ELR (cell line): ENCODE measurements around the gene ABLIM3.

Experiments used
- DNase-seq: peaks from one replicate; pipeline ENCODE4 v3.0.0-alpha.2; 2015; ENCODE audit warnings: low read depth

Gene ABLIM3

GRCh38 chr5:149219584-149219983, 78.3 kb downstream of the ABLIM3 start:
- no peak for DNase-seq

DNA sequence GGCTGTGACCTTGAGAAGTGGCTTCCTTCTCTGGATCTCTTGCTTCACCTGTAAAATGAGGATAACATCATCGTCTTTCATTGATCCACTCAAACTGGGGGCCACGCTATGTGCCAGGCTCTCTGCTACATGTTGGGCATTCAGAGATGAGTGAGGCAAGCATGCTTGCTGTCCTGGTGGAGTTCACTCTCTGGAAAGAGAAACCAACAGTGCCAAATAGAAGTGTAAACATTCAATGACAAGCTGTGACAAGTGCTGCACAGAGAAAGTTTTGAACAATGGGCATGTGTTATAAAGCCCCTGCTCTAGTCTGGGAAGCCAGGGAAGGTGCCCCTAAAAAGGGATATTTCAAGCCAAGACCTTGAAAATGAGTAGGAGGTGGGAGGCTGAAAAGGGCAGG, 79.5 kb downstream of the ABLIM3 start:
- DNase-seq: no peak

- peak; percentile 40 for DNase-seq
These were observed 80.0 kb downstream of the ABLIM3 start for GRCh38 chr5:149221326-149221725.

DNA sequence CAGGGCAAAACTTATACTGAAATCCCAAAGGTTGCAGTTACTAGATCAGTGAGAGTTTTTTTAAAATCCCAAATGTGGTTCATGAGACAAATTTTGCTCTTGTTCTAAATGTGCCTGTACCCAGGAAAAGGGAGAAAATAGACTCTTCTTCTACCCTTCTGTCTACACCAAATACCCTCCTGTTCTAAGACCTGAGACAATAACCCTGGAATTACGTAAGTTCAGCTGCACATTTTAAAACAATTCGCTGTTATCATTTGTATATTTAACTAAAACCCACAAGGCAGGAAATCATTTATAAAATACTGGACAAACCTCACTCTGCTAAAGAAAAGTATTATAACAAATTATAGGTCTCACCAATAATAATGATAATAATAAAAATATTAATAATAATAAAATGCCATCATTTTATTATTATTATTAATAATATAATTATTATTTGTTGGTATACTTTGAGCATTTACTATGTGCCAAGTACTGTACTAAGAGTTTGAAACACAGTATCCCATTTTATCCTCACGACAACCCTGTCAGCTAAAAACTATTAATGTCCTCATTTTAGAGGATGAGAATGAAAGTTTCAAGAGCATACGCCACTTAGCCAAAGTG, 80.5 kb downstream of the ABLIM3 start:
- peak; percentile 42 for DNase-seq

- DNase-seq: no peak
These were observed 82.0 kb downstream of the ABLIM3 start for GRCh38 chr5:149223081-149223848.

DNA sequence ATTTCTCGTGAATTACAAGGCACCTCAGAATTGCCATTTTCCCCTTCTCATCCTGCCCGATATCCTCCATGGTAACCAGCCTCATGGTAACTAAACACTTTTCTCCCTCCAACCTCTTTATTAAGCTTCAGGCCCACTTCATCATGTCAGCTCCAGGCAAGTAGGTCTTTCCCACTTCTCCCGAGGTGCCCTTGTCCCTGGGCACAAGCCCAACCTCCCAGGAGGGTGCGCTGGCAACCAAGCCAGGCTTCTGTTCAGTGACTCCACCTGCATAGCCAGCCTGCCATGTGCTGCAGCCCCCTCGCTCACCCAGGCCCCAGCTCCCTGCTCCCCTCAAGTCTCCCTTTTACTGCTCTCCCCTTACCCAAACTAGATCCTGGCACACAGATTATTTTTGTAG, 83.0 kb downstream of the ABLIM3 start:
- no peak for DNase-seq

GRCh38 chr5:149227168-149227826, 86.0 kb downstream of the ABLIM3 start:
- peak; percentile 86 for DNase-seq

DNA sequence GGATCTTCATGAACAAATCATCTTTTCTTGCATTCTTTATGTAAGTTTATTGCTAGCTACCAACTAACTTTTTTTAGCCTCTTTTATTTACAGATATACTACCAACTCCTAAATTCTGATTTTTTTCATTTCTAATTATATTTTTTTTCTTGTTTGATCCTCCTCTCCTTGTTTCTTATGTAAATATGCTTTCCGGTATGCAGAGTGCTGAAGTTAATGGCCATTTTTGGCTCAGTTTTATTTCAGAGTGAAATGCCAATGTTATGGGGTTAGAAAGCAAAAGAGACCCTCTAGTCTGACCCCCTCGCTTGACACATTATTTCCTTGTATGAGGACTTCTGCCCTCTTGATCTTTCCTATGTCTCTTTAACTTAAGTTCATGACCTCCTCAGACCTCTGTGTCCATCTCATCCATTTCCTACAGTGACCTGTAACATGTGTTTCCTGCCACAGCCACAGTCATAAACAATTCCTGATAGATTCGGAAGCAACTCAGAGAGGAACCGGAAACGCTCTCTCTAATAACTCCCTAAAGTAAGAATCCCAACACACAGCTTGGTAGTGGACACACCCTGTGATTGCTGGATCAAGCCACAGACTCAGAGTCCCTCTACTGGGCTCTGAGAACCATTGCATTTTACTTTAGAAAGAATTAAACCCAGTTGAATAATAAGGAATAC, 87.5 kb downstream of the ABLIM3 start:
- peak; percentile 97 for DNase-seq

GRCh38 chr5:149229298-149229937, 88.1 kb downstream of the ABLIM3 start:
- no peak for DNase-seq

DNA sequence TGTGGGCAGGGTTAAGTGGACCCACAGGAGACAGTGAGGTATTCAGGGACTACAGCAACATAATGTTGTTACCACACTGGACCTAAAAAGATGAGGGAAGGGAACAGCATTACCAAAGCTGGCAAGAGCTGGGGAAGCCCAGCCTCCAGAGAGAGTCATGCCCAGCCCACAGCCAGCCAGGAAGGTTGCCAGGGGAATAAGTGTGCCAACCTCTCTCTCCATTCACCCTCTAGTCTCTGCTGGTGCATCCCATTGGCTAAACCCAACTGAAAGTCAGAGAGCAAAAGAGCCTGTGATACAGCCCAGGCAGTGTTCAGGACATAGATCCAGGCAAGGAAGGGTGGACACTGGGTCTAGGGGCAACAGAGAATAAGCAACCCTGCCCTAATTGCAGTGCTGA, 94.5 kb downstream of the ABLIM3 start:
- no peak for DNase-seq

GRCh38 chr5:149237662-149238061, 96.4 kb downstream of the ABLIM3 start:
- no peak for DNase-seq

DNA sequence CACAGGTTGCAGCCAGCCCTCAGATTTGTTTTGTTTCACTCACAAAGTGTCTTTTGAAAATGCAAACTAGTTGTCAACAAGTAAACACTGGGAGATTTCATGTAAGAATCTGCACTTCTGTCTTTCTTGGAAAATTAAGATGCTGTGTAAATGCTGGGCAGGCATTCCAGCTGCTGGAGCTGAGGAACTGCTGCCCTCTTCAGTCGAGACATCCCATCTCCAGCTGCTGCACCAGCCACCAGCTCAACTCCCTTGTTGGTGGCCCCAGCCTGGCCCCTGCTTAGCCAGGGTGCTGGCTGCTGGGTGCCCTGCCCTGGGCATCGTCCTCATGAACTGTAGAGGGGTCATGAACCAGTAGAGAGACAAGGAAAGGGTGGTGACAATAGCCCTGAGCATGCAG, 97.2 kb downstream of the ABLIM3 start:
- DNase-seq: no peak

GRCh38 chr5:149239917-149240316, 98.6 kb downstream of the ABLIM3 start:
- DNase-seq: no peak

DNA sequence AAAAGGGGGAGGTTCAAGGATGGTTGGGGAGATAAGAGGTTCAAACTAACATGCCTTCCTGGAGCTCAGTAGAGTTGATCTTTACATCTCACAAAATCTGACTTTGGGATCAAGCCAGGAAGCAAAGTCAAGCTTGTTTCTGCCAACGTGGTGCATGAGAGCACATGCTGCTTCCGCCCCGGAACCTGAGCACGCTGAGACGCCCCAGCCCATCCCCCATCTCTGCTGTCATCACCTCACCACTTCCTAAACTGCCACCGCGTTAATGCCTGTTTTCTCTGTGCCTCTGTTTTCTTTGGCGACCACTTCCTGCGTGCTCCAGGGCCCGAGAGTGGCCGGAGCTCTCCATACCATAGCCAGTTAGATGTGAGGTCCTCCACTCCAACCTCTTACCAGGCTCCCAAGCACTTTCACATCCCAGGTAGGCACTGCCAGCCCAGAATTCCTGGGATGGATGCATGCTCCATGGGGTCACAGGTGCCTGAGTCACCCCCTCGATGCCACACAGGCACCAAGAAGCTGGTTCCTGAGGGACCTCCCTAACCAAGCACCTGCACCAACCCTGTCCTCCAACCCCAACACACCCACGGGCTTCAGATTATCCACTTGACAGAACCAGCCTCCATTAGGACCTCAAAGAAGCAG, 99.2 kb downstream of the ABLIM3 start:
- no peak for DNase-seq

GRCh38 chr5:149242339-149242738, 101.0 kb downstream of the ABLIM3 start:
- no peak for DNase-seq

DNA sequence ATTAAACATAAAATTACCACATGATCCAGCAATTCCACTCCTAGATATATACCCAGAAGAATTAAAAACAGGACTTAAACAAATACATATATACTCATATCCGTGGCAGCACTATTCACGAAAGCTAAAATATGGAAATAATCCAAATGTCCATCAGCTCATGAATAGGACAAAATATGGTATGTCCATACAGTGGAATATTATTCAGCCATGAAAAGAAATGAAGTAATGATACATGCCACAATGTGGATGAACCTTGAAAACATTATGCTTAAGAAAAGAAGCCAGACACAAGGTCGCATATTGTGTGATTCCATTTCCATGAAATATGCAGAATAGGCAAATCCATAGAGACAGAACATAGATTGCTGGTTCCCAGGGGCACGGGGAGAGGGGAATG, 105.6 kb downstream of the ABLIM3 start:
- no peak for DNase-seq

DNA sequence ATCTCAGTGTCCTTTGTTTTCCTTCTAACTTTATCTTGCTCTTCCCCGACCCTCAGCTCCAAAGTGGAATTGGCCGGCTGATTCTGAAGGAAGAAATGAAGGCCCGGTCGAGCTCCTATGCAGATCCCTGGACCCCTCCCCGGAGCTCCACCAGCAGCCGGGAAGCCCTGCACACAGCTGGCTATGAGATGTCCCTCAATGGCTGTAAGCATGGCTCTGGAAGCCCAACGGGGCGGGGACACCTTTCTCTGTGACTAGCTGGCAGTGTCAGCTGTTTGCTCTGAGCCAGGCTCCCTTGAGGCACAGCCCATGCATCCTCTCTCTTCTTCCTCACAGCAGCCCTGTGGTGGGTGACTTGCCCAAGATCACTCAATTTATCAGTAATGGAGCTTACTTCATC, 106.4 kb downstream of the ABLIM3 start:
- no peak for DNase-seq

GRCh38 chr5:149251546-149251945, 110.3 kb downstream of the ABLIM3 start:
- DNase-seq: no peak

GRCh38 chr5:149254506-149254905, 113.2 kb downstream of the ABLIM3 start:
- peak; percentile 33 for DNase-seq

GRCh38 chr5:149256451-149256850, 115.2 kb downstream of the ABLIM3 start:
- peak; percentile 69 for DNase-seq

DNA sequence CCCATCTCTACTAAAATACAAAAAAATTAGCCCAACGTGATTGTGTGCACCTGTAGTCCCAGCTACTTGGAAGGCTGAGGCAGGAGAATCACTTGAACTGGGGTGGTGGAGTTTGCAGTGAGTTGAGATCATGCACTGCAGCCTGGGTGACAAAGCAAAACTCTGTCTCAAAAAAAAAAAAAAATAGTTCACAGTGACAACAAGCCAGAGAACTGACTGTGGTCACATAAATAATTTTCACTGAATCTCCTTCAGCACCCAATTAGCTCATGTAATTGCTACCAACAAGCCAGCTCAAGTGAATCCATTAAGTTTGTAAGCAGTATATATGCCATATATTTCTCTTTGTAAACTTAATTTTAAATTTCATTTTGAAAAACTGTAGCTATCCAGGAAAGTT, 115.8 kb downstream of the ABLIM3 start:
- DNase-seq: no peak
